Colonic mucosa (tissue), 4 donors: ENCODE measurements around the gene CFAP141. TPM values are rescaled to one million over a fixed set of nuclear protein-coding genes. Genes with fewer than 3 reads are reported as not detected.

ENCODE experiments used
- DNase-seq: peaks from one replicate; pipeline ENCODE4 v3.0.0-alpha.2; 2020
- H3K27ac ChIP-seq: fragments of 200-600 bp; one replicate; pipeline ENCODE4 v1.8.0; 2021
- H3K27me3 ChIP-seq: fragments of 200-600 bp; one replicate; pipeline ENCODE4 v1.8.0; 2021
- H3K36me3 ChIP-seq: fragments of 200-600 bp; one replicate; pipeline ENCODE4 v1.8.0; 2021
- H3K4me1 ChIP-seq: fragments of 200-600 bp; one replicate; pipeline ENCODE4 v1.8.0; 2021; ENCODE audit warnings: mild to moderate bottlenecking
- H3K4me3 ChIP-seq: fragments of 200-600 bp; one replicate; pipeline ENCODE4 v1.8.0; 2021
- H3K9ac ChIP-seq, 2 donors: one replicate each; pipeline ENCODE4 v1.7.0; 2013; ENCODE audit warnings: control low read depth in 2 of 2, low read depth in 2 of 2, low read length in 2 of 2
- H3K9me3 ChIP-seq: fragments of 200-600 bp; one replicate; pipeline ENCODE4 v1.8.0; 2021
- CTCF ChIP-seq: fragments of 200-600 bp; IDR thresholded peaks from one replicate; pipeline ENCODE4 v1.8.0; 2022; ENCODE audit warnings: antibody characterized with exemption, mild to moderate bottlenecking
- intact Hi-C: fragments of 100-400 bp; cut with DNase I; formaldehyde crosslinking; loops from one replicate; pipeline ENCODE4 v1.14.1; 2022
- total RNA-seq, 2 donors: library from RNA; stranded (reverse); fragmentation: NEBNext Ultra II Directional in 1 of 2; extraction: Animal tissue kit (Norgen Biotek cat#: 25700) in 1 of 2; gene quantifications; one replicate each; pipeline ENCODE4 v1.2.1, GENCODE V29; 2021
- donor health status: healthy.
- donor health status: DM: no; HTN: no; CAD: no.
- donor health status: DM: no; HTN: no; CAD: no.

Gene CFAP141
- total RNA-seq, 2 donors from 2014 or later: not detected

GRCh38 chr1:154171223-154171583 is 34.9 kb downstream of the CFAP141 start:
- DNase-seq: no peak
- Histone ChIP-seq H3K36me3 (peaks cover 50% of the 10 kb centered on the region), H3K9ac (no peak overlapping the region), H3K4me1 (no peaks in the 10 kb centered on the region), H3K27ac (no peak overlapping the region), H3K27me3 (no peaks in the 10 kb centered on the region), H3K9me3 (no peaks in the 10 kb centered on the region), H3K4me3 (no peak overlapping the region)
- intact Hi-C loops: no loop called here
- no peak for TF ChIP-seq CTCF

- no peak for DNase-seq
- no peak for TF ChIP-seq CTCF
- Histone ChIP-seq H3K4me1 (no peaks in the 10 kb centered on the region), H3K9ac (no peak overlapping the region), H3K36me3 (peaks cover 52% of the 10 kb centered on the region), H3K9me3 (no peaks in the 10 kb centered on the region), H3K27me3 (no peaks in the 10 kb centered on the region), H3K4me3 (no peak overlapping the region), H3K27ac (no peak overlapping the region)
- intact Hi-C loops: no loop called here
Measured at GRCh38 chr1:154170547-154171222, 35.4 kb downstream of the CFAP141 start.

GRCh38 chr1:154167461-154167860 is 38.7 kb downstream of the CFAP141 start:
- no peaks in the 10 kb centered on the region for H3K4me1 ChIP-seq
- no peak for DNase-seq
- no peak overlapping the region for H3K9ac ChIP-seq
- no peak for TF ChIP-seq CTCF
- no peaks in the 10 kb centered on the region for H3K9me3 ChIP-seq
- intact Hi-C loops: no loop called here
- H3K36me3 ChIP-seq: peaks cover 48% of the 10 kb centered on the region
- H3K27ac ChIP-seq: no peak overlapping the region
- no peak overlapping the region for H3K4me3 ChIP-seq
- no peaks in the 10 kb centered on the region for H3K27me3 ChIP-seq

GRCh38 chr1:154166207-154166606 is 39.9 kb downstream of the CFAP141 start:
- Histone ChIP-seq H3K36me3 (peaks cover 35% of the 10 kb centered on the region), H3K9ac (no peak overlapping the region), H3K4me1 (no peaks in the 10 kb centered on the region), H3K27me3 (no peaks in the 10 kb centered on the region), H3K9me3 (no peaks in the 10 kb centered on the region), H3K4me3 (no peak overlapping the region), H3K27ac (no peak overlapping the region)
- intact Hi-C loops: no loop called here
- no peak for DNase-seq
- no peak for TF ChIP-seq CTCF

GRCh38 chr1:154159554-154159953 is 46.6 kb downstream of the CFAP141 start:
- Histone ChIP-seq H3K9ac (no peak overlapping the region), H3K36me3 (no peaks in the 10 kb centered on the region), H3K4me1 (no peaks in the 10 kb centered on the region), H3K4me3 (no peak overlapping the region), H3K9me3 (no peaks in the 10 kb centered on the region), H3K27ac (no peak overlapping the region), H3K27me3 (no peaks in the 10 kb centered on the region)
- no peak for TF ChIP-seq CTCF
- intact Hi-C loops: no loop called here
- DNase-seq: no peak
